Upper lobe of right lung (tissue), 1 donor: ENCODE results near the gene WFDC5. TPM values are rescaled to one million over a fixed set of nuclear protein-coding genes. Genes with fewer than 3 reads are reported as not detected.
"Not testable (repeated sequence)": the region's sequence is repeated elsewhere in the genome, so short reads cannot be mapped to it uniquely, and the experiment has no call there.

Experiments used
- ATAC-seq: fragments of 200-7000 bp; cut with Tn5 transposase; one replicate; pipeline ENCODE4 v1.9.1; 2020; ENCODE audit warnings: mild to moderate bottlenecking, moderate library complexity
- DNase-seq: peaks from one replicate; pipeline ENCODE4 v3.0.0-alpha.2; 2020
- H3K27ac ChIP-seq: fragments of 200-600 bp; one replicate; pipeline ENCODE4 v1.8.0; 2022
- H3K27me3 ChIP-seq: fragments of 200-600 bp; one replicate; pipeline ENCODE4 v1.8.0; 2022; ENCODE audit warnings: mild to moderate bottlenecking
- H3K36me3 ChIP-seq: fragments of 200-600 bp; one replicate; pipeline ENCODE4 v1.8.0; 2022
- H3K4me1 ChIP-seq: fragments of 200-600 bp; one replicate; pipeline ENCODE4 v1.8.0; 2022
- H3K4me3 ChIP-seq: fragments of 200-600 bp; one replicate; pipeline ENCODE4 v1.8.0; 2022; ENCODE audit warnings: mild to moderate bottlenecking
- H3K9me3 ChIP-seq: fragments of 200-600 bp; one replicate; pipeline ENCODE4 v1.8.0; 2022
- CTCF ChIP-seq: fragments of 200-600 bp; IDR thresholded peaks from one replicate; pipeline ENCODE4 v1.8.0; 2022; ENCODE audit warnings: antibody characterized with exemption
- intact Hi-C: fragments of 100-400 bp; cut with DNase I; formaldehyde crosslinking; loops from one replicate; pipeline ENCODE4 v1.11.0; 2022
- long read RNA-seq: library from polyadenylated mRNA; unstranded; transcript quantifications from one replicate; pipeline ENCODE4 v2.0.0, GENCODE V29; 2021
- total RNA-seq: library from RNA; stranded (reverse); fragmentation: NEBNext Ultra II Directional; extraction: Animal tissue kit (Norgen Biotek cat#: 25700); gene quantifications from one replicate; pipeline ENCODE4 v1.2.1, GENCODE V29; 2021
- donor health status: DM: no; HTN: yes; CAD: no; lungs with severe emphysema.

Gene WFDC5, protein sequence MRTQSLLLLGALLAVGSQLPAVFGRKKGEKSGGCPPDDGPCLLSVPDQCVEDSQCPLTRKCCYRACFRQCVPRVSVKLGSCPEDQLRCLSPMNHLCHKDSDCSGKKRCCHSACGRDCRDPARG
- 1.3 TPM for total RNA-seq
- long read RNA-seq, partial matches to known transcripts: 0 of 2 reads
- long read RNA-seq, other reads (novel, unspliced or antisense): 2 of 2 reads

GRCh38 chr20:45114465-45115385, at the start of gene WFDC5:
Gene WFDC5, minus strand, starts transcription at chr20:45115174. Its CDS starts 91 bp downstream, at chr20:45115083.
- Histone ChIP-seq H3K27me3 (no peaks in the 10 kb centered on the region), H3K27ac (no peak within 1 kb of the TSS), H3K4me1 (no peaks in the 10 kb centered on the region), H3K4me3 (no peak within 1 kb of the TSS), H3K36me3 (no peaks in the 10 kb centered on the region), H3K9me3 (no peaks in the 10 kb centered on the region)
- intact Hi-C loops: no loop called here
- TF ChIP-seq CTCF: no peak
- DNase-seq: no peak
- ATAC-seq: no peak

DNA sequence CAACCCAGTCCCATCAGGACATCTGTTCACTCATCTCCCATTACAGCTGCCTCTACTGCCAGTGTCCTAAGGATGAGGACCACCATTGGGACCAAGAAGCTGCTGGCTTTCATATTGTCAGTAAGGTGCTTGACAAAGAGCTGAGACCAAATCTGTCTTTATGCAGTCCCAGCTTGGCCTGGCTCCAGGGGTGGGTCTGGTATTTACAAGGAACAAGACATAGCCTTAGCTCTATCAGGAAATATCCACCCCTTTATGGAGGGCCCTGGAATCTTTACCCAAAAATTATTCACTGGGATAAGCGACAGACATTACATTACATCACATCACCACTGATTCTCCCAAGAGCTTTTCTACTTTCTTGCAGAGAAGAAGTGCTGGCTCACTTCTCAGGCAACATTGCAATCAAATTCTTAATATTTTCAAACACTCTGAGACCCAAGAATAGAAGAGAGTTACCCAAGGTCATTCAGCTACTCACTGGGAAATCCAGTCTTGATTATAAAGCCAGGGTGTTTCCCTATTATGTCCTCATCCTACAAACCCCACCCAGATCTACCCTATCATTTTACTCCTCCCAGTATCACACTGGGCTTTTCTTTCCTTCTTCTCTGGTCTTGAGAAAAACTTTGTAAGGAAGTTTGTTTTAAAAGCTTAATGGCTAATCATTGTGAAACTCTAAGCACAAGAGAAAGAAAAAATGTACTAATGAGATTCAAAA, 48.3 kb upstream of the WFDC5 start:
- intact Hi-C loops: no loop called here
- Histone ChIP-seq H3K27me3 (no peaks in the 10 kb centered on the region), H3K36me3 (no peaks in the 10 kb centered on the region), H3K9me3 (peaks cover 11% of the 10 kb centered on the region), H3K27ac (no peak overlapping the region), H3K4me1 (no peaks in the 10 kb centered on the region), H3K4me3 (no peak overlapping the region)
- ATAC-seq: no peak
- no peak for DNase-seq
- no peak for TF ChIP-seq CTCF

- Histone ChIP-seq H3K27me3 (no peaks in the 10 kb centered on the region), H3K27ac (no peak overlapping the region), H3K4me1 (no peaks in the 10 kb centered on the region), H3K9me3 (peaks cover 11% of the 10 kb centered on the region), H3K36me3 (no peaks in the 10 kb centered on the region), H3K4me3 (no peak overlapping the region)
- DNase-seq (no peak), ATAC-seq (peak; percentile 37)
- no peak for TF ChIP-seq CTCF
- intact Hi-C loops: no loop called here
Observed at GRCh38 chr20:45157962-45158361, 43.0 kb upstream of the WFDC5 start.

DNA sequence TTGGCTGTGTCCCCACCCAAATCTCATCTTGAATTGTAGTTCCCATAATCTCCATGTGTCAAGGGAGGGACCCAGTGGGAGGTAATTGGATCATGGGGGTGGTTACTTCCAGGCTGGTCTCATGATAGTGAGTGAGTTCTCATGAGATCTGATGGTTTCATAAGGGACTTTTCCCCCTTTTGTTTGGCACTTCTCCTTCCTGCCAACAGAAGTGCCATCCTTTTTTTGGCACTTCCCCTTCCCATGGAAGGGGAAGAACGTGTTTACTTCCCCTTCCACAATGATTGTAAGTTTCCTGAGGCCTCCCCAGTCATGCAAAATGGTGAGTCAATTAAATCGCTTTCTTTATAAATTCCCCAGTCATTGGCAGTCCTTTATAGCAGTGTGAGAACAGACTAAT, 41.7 kb upstream of the WFDC5 start:
- intact Hi-C loops: no loop called here
- Histone ChIP-seq H3K9me3 (peaks cover 11% of the 10 kb centered on the region), H3K27ac (no peak overlapping the region), H3K4me3 (no peak overlapping the region), H3K4me1 (no peaks in the 10 kb centered on the region), H3K36me3 (no peaks in the 10 kb centered on the region), H3K27me3 (no peaks in the 10 kb centered on the region)
- DNase-seq (no peak), ATAC-seq (no peak)
- TF ChIP-seq CTCF: no peak

GRCh38 chr20:45154794-45155193, 39.8 kb upstream of the WFDC5 start:
- H3K9me3 ChIP-seq: peaks cover 11% of the 10 kb centered on the region
- intact Hi-C loops, ATAC-seq, H3K4me1 ChIP-seq, H3K27me3 ChIP-seq, DNase-seq, H3K36me3 ChIP-seq, H3K4me3 ChIP-seq, H3K27ac ChIP-seq: not testable (repeated sequence)

GRCh38 chr20:45154183-45154582, 39.2 kb upstream of the WFDC5 start:
- H3K27ac ChIP-seq: no peak overlapping the region
- no peak for ATAC-seq
- H3K9me3 ChIP-seq: peaks cover 6% of the 10 kb centered on the region
- no peaks in the 10 kb centered on the region for H3K4me1 ChIP-seq
- DNase-seq: no peak
- no peak overlapping the region for H3K4me3 ChIP-seq
- intact Hi-C loops: no loop called here
- no peaks in the 10 kb centered on the region for H3K36me3 ChIP-seq
- H3K27me3 ChIP-seq: no peaks in the 10 kb centered on the region
- TF ChIP-seq CTCF: no peak
